ENCODE data around the gene WNT7A. TPM values are rescaled to one million over a fixed set of nuclear protein-coding genes. Genes with fewer than 3 reads are reported as not detected.

WNT7A gene
- total RNA-seq, 1 experiment from 2014 or later = not detected

DNA sequence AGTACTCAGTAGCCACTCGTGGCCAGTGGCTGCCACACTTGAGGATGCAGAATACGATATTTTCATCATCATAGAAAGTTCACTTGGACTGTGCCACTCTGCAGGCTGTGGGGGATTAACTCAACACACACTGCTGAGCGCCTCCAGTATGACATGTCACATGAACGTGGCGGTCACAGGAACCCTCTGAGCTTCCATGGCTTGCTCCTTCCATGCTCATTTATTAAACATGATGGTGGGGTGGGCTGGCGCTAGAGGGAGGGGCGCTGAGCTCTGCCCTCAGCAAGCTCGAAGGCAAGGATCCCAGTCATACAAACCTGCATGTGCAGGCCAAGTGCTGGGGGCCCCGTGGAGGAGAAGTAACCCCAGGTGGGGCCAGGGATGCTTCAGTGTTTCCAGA is 85.5 kb downstream of the WNT7A start:
- DNase-seq (ENCODE audit: low spot score) = no peak

DNA sequence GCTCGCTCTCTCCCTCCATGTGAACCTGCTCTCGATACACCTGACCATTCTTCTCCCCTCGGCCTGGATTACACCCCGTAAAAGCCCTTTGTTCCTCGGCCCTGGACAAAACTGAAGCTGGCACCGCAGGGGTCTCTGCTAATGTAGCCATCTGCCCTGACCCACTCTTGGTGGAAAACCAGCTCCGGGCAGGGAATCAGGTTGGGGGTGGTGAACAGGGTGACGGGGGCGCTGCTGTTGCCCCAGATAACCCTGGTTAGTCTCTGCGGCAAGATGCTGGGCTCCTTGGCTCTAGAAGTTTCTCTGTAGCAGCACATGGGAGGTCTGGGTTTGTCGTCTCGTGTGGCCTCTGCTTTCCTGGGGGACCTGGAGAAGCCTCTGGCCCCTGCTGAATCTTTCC is 86.4 kb downstream of the WNT7A start:
- DNase-seq (ENCODE audit: low spot score) = no peak

DNA sequence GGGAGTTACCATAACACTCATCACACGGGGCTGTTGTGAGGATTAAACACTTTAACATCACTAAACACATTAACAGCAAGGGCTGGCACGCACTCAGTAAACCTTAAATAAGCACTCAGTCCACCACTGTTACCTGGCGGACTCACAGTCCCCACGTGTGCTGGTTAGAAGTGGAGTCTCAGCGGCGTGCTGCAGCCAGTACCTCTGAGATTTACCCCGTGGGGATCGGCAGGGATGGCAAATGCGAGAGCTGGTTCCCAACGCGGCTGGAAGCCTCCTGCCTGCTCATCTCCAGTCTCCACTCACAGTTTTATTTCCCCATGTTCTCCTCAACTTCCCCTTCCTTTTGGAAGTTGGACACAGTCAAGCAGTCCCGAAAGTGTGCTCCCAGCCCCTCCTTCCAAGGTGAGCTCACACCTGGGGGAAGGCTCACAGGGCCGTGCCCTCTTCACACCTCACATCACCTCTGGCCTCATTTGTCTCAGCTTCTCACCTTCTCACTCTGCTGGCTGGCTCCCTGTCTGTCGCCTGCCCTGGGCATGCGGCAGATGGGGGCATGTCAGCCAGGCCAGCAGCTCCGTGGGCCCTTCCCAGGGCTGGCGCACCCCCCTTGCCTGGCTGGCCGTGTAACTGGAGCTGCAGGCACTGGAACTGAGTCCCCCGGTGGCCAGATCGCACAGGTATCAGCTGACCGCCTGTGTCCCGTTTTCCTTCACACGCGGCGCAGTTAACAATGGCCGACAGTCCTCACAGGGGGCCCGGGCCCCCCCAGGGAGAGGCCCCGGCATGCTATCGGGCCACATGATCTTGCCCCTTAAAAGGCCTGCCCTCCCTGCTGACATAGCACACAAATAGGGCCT is 87.1 kb downstream of the WNT7A start:
- no peak for DNase-seq (ENCODE audit: low spot score)

DNA sequence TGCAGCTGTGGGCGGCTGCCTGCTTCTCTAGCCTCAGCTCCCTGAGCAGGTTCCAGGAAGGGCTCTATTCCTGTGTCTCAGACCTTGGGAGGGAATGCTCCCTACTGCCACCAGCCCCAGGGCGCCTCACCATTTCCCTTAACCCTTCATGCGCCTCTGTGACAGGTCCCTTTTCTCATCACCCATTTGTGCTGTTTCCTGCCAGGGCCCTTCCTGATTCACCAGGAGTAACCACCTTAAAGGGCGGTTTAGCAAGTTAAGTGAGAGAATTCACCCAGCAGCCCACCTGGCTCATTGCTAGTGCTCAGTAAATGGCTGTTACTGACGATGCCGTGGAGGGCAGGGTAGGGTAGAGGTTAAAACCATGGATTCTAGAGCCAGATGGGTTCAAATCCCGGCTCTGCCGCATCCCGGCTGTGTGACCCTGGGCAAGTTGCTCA is 87.8 kb downstream of the WNT7A start:
- DNase-seq (ENCODE audit: low spot score) = no peak

DNA sequence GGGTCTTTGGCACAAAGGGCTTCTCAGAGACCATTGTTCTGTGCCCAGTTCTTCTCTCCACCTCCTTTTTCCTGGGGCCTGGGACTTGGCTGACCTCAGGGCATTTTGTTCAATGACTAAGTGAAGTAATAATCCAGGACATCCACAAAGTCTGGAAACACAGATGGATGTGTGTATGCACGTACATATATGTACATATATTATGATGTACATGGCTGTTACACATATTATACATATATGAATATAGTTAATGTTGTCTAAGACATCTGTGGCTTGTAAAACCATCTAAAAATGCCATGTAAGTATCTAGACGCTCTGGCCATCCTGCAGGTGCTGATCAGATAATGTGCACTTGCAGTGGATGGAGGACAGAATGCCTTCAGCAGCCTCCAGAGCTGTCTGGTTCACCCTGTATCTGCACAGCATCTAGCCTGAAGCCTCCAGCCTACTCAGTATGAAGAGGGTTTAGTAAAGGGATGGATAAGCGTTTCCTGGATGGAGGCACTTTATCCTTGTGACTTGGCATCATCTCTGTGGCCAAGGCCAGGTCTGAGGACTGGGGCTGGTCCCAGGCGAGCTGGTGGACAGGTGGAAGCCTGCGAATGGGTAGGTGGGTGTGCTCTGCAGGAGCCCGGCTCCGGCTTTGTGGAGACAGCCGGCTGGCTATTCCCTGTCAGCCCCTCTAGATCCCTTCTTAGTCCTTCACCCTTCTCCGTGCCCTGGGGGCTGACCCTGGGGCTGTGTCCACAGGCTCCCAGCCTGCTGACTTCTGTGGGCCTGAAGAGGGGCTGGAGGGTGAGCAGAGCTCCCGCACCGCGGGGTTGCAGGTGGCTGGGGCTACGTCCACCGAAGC is 88.4 kb downstream of the WNT7A start:
- no peak for DNase-seq (ENCODE audit: low spot score)

DNA sequence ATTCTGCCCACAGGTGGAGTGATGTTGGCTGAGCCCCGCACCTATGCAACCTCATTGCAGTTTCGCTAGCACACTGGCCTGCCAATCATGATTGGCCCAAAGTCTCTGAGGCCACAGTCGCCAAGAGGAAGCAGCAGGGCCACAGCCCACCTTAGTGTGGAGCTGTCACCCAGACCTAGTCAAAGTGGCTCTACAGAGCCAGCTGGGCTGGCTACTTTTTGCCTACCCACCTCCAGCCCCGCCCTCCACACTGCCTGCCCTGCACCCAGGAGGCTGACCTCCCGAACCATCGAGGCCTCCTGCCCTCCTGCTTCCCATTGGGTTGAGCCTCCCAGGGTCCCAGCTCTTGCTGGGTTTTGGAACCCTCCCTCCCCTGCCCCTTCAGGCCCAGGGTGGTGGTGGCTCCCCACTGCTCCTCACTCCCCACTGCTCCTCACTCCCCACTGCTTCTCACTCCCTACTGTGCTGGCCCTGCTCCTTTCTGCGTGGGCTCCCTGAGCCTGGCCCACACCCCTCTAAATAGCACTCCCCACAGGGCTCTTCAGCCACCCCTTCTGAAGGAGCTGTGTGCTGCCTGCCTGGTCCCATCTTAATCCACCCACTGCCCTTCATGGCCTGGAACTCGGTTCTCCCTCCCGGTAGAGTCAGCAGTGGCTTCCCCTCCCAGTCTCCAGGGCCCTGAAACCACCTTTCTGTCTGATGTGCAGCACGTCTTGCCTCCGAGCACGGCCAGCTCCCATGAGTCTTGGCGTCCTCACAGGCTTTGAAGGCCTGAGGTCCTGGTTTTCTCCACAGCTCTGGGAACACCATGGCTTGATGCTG is 89.3 kb downstream of the WNT7A start:
- no peak for DNase-seq (ENCODE audit: low spot score)

DNA sequence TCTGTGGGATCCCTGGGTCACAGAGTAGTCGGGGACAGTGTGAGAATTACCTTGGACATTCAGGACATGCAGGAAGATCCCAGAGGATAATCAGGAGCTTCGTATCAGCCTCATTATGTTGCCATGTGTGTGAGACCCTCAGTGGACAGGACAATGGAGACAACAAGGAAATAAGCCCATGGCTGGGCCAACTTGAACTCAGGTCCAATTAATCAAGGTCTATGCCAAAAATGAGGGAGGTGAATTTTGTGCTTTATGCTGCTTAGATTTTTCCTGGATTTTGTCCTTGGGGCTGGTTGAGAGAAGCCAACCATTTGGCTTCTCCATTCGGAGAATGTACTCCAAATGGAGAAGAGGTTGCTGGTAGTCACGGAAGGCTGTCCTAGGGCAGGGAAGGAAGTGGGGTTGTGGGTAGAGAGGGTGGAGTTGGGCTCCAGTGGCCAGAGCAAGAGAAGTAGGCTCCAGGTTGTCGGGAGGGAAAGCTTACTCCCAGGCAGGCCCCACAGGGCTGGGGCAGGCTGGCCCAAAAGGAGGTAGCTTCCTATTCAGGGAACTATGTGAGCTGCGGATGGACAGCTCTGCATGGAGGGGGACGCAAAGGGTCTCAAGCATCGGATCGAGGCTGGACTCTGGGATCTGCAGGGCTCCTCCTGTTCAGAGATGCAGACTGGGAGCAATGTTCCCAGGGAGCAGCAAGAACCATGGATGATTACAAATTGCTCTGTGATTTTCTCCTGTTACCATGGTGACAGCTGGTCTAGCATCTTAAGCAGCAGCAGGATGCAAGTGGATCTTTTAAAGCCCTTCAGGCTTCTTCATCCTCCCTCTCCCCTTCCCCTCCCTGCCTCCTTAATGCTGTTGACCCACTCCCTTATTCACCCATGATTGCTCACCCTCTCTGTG is 91.1 kb downstream of the WNT7A start:
- DNase-seq (ENCODE audit: low spot score) = no peak

DNA sequence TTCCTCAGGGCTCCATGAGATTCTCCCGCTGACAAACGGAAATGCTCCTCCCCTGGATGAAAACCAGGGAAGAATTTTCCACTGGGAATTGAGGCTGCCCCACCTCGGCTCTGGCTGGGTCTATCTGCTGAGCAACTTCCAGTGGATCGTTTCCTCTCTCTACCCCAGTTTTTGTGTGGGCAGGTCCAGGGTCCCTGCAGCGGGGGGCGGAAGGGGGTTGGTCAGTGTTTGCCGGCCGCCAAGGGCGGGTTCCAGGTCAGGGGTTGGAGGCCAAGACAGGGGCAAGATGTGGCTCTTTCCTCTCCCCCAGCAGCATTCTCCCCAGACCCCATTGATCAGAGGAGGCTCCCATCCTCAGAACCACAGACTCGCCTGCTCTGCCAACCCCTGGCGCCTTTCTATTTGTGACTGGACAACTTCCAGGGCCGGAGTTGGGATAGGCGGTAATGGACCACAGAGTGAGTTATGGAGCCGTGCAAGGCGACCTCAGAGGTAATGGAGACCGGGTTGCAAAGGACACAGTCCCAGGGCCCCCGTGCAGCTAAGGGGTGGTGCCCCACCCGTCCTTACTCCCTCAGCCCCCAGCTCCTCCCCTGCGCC is 92.2 kb downstream of the WNT7A start:
- DNase-seq (ENCODE audit: low spot score) = no peak

DNA sequence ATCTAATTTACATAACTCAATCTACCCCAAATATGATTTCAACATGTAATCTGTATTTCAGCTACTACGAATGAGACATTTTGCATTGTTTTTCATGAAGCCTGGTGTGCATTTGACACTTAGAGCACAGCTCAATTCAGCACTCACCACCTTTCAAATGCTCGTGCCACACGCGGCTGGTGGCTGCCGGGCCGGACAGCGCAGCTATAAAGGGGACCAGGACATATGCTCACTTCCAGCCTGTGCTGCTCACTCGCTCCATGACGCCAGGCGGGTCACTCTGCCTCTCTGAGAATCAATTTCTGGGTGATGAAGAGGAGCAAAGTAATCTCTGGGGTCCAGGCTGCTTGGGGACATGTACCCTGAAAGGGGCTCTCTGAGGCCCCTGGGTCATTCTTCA is 93.1 kb downstream of the WNT7A start:
- no peak for DNase-seq (ENCODE audit: low spot score)

DNA sequence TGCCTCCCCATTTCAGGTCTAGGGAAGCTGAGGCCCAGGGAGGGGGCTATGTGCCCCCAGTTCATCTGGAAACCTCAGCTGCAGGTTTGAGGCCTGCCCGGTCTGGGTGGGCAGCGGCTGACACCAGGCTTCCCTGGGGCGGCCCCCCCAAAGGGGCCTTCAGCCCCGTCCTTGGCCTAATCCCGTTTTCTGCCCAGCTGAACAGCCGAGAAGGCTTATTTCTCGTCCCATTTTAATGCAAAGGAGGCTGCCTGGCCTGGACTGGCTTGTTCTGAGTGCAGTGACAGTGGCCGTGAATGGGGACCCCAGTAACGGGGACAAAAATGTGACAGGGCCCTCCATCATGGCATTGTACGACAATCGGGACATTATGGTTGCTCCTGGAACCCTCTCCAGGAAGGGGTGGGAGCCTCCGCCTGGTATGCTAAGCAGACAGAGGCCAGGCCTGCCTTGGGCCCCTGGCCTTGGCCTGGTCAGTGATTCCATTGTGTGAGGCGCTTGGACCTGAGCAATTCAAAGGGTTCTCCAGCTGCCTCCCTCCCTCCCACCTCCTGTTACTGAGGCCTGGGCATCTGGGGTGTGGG is 93.9 kb downstream of the WNT7A start:
- DNase-seq (ENCODE audit: low spot score) = no peak

DNA sequence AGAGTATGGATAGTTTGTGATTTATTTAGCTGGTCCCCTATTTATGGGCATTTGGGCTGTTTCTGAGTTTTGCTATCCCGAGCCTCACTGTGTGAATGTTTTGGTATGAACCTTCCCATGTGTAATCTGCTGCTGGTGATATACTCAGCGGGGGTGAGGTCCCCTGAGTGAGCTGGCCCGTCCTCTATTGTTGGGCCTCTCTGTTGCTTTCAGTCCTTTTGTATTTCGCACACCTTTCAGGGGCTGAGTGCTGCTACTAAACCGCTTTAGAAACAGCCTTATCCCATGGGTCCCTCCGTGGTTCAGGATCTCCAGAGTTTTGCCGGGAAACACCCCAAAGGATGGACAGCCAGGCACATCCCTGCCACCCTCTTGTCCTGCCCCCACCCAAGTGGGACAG is 94.5 kb downstream of the WNT7A start:
- no peak for DNase-seq (ENCODE audit: low spot score)

DNA sequence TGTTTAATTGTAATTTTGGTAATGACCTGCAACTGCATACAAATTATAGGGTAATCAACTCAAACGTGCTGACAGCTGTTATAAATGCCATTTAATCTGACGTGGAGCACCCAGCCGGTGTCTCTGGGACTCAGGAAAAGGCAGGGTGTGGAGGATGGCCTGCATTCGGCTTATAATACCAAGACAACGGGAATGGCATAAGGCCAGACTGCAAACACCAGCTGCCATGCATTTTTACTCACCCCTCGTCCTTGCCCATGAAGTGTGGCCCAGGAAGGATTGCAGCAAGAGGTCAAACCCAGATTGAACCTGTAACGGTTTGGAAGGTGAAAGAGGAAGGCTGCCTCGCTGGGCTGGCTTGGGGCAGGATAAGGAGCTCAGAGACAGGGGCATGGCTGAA is 96.4 kb downstream of the WNT7A start:
- no peak for DNase-seq (ENCODE audit: low spot score)

DNA sequence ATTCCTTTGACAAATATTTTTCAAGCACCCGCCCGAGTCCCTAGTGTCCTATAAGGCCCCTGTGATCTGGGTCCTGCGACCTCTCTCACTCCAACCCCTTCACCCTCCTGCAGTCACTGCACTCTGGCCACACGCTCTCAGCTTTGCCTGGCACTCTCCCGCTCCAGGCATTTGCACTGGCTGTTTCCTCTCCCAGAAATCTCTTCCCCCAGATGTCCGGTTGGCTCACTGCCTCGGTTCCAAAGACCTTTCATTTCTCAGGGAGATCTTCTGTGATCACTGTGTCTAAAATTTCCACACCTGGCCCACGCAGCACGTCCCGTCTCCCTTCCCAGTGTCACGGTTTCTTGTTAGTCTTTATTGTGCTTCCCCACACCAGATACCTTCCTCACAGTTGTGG is 97.4 kb downstream of the WNT7A start:
- no peak for DNase-seq (ENCODE audit: low spot score)

DNA sequence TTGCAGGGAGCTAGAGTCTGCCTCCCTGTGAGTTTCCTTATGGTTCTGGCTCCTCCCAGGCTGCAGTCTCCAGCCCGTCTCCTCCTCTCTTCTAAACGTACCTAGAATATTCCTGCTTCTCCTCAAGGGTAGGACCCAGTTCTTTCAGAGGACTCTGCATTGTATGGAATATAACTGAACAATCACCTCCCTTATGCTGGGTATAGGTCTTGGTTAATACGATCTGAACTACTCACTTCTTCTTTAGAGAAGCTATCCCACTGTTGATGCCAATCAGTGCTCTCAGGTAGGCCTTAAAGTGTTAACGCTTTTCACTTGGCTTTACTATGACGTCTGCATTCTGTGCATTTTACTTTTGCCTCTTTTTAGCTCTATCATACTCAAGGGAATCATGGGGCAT is 98.5 kb downstream of the WNT7A start:
- DNase-seq (ENCODE audit: low spot score) = no peak

DNA sequence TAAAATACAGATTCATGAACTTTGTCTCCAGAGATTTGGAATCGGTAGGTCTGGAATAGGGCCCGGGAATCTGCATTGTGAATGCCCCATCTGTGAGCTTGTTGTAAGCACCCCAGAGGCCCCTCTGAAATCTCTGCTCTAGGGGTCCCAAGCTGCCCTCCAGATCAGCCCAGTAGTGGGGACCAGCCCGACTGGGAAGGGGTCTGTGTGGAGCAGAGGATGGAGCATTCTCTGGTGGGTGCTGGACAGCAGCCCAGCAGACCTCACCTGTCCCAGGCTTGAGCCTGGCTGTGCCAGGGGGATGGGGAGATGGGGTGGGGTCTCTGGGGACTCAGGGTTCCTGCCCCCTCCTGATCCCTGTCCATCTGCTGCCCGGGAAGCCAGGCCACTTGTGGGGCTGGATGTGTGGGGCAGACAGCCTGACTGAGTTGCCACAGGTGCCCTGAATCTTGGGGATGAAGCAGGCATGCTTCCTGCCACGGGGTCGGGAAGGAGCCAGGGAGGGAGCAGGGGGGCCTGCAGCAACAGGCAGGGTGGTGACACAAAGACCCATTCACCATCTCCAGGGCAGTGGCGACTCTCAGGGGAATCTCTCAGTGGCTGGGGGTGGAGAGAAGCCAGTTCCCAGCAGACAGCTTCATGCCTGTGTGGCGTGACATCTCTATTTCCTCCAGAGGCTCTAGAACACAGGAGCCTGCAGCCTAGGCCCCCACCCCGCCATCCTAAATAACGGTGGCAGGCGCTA is 99.3 kb downstream of the WNT7A start:
- DNase-seq (ENCODE audit: low spot score) = no peak

DNA sequence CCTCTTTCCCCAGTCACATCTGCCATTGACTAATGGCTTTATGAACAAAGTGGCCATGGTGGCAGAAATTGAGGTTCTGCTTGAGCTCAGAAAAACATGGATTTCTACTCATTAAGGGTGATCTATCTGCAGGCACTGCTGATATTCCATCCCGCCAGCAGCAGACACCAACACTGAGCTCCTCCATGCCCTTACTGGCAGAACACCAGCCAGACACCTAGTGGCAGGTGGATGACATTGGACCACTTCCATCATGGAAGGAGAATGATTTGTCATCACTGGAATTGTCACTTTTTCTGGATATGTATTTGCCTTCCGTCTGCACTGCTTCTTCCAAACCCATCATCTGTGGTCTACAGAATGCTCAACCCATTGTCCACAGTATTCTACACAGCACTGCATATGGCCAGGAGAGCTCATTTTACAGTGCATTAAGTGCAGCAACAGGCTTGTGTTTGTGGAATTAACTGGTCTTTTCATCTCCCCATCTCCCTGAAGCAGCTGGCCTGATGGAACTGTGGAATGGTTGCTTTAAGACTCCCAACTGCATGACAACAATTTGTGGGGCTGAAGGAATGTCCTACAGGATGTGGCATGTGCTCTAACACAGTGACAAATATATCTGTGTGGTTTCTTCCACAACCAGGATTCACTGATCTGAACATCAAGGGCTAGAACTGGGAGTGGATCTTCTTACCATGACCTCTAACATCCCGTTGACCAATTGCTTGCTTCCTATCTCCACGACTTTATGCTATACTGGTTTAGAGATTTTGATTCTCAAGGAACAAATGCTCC is 103.4 kb downstream of the WNT7A start:
- DNase-seq (ENCODE audit: low spot score) = no peak

DNA sequence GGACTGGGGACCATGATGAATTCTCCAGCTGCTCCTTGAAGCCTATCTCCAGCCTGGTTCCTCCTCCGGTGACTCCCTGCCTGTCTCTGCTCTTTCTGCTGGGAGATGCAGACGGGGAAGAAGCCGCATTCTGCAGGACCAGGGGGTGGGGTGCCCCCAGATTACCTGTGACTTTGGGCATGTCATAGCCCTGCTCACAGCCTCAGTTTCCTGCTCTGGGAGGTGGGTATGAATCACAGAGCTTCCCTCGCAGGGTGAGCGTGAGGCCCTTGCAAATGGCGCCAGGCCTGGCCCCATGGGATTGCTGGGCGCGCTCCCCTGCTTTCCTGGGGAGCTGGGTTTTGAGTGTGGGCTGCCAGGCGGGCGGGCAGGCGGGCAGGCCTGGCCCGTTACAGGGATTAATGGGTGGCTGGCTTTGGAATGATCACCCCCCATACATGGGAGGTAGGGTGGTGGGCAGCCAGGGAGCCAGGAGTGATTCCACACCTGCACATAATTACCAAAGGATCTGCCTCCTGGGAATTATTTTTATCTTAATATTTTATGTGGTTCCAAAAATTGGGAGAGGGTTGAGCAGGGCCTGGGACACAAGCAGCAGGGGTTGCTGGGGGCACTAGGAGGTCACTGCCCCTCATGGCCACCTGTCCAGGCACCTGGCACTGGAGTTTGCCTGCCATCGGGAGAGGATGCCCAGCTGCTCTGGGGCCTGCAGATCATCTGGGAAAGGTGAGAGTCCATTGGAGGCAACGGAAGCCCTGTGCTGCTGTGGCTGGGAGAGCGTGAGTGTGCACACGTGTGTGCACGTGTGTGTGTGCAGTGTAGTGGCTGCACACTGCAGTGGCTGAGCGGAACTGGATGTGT is 106.8 kb downstream of the WNT7A start:
- DNase-seq (ENCODE audit: low spot score) = no peak

DNA sequence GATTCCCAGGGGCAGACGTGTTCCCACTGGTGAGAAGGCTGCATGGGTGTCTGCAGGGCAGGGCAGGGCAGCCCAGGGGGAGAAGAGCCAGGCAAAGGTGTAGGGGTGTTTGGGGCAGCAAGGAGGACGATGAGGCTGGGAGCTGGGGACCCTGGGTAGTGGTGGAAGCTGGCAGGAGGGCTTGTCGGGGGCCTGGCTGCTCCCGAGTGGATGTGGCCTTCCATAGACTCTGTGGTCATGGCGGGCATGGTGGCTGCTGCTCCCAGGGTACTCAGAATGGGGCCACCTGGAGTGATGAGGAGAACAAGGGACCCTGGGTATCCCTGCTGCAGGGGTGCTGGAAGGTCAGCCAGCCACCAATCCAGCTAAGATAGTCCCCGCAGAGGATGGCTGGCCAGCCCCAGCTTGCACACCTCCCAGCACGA is 107.5 kb downstream of the WNT7A start:
- DNase-seq (ENCODE audit: low spot score) = no peak

All from A172 (cell line).